Common myeloid progenitor, CD34-positive (primary cell): ENCODE results near the gene AKR1B1.

ENCODE experiments used
- CTCF ChIA-PET: fragments of 350-600 bp; sonication (Branson Sonifier 250); formaldehyde crosslinking; loops from one replicate; lab custom pipeline; 2021; ENCODE audit warnings: antibody characterized with exemption; lab: Charles Lee
- POLR2A ChIA-PET: fragments of 350-600 bp; sonication (Branson Sonifier 250); formaldehyde crosslinking; loops from one replicate; lab custom pipeline; 2021; ENCODE audit warnings: antibody characterized with exemption; lab: Charles Lee
- DNase-seq, 3 donors: peaks; one replicate each; pipeline versions ENCODE4 v3.0.0 to v3.0.0-alpha.2; 2013
- H3K27ac ChIP-seq, 2 experiments: 1 replicate in 1 of 2; 2 replicates in 1 of 2; pipeline ENCODE4 v1.7.0; 2013; ENCODE audit warnings: inconsistent platforms in 2 of 2, low read length in 2 of 2, mild to moderate bottlenecking in 2 of 2, low read depth in 1 of 2, moderate library complexity in 1 of 2; ENCODE audit not compliant: severe bottlenecking in 2 of 2, insufficient read depth in 1 of 2, poor library complexity in 1 of 2
- H3K27me3 ChIP-seq, 5 experiments: replicated peaks in 2 of 5; 1 replicate in 3 of 5; 2 replicates in 2 of 5; pipeline versions ENCODE4 v1.6.1 to v1.7.0; 2013; ENCODE audit warnings: low read length in 4 of 5, mild to moderate bottlenecking in 2 of 5, moderate library complexity in 2 of 5, inconsistent platforms in 1 of 5; ENCODE audit not compliant: insufficient read depth in 5 of 5, control insufficient read depth in 4 of 5
- H3K36me3 ChIP-seq, 4 experiments: 1 replicate in 2 of 4; 2 replicates in 2 of 4; pipeline versions ENCODE4 v1.6.1 to v1.7.0; 2013; ENCODE audit warnings: low read length in 3 of 4, control low read depth in 1 of 4, mild to moderate bottlenecking in 1 of 4; ENCODE audit not compliant: control insufficient read depth in 4 of 4, insufficient read depth in 4 of 4
- H3K4me1 ChIP-seq, 4 experiments: 1 replicate in 3 of 4; 2 replicates in 1 of 4; pipeline versions ENCODE4 v1.6.1 to v1.7.1; 2013; ENCODE audit warnings: low read length in 3 of 4, mild to moderate bottlenecking in 3 of 4, control low read depth in 1 of 4, inconsistent platforms in 1 of 4, moderate library complexity in 1 of 4; ENCODE audit not compliant: control insufficient read depth in 4 of 4, insufficient read depth in 4 of 4; ENCODE audit errors: control extremely low read depth in 1 of 4
- H3K4me3 ChIP-seq, 7 experiments: 1 replicate in 4 of 7; 2 replicates in 3 of 7; pipeline versions ENCODE4 v1.5.1 to v1.7.0; 2013; ENCODE audit warnings: mild to moderate bottlenecking in 7 of 7, low read length in 6 of 7, moderate library complexity in 6 of 7, inconsistent platforms in 2 of 7, low read depth in 2 of 7, control low read depth in 1 of 7; ENCODE audit not compliant: insufficient read depth in 4 of 7, control insufficient read depth in 1 of 7; ENCODE audit errors: extremely low read depth in 1 of 7
- H3K9me3 ChIP-seq, 5 experiments: 1 replicate in 4 of 5; 2 replicates in 1 of 5; pipeline versions ENCODE4 v1.6.1 to v1.7.1; 2013; ENCODE audit warnings: low read length in 4 of 5, mild to moderate bottlenecking in 2 of 5, inconsistent platforms in 1 of 5, low read depth in 1 of 5, moderate library complexity in 1 of 5; ENCODE audit not compliant: control insufficient read depth in 4 of 5, insufficient read depth in 2 of 5; ENCODE audit errors: control extremely low read depth in 1 of 5
- WGBS: methylation state at CpG from one replicate; pipeline ENCODE4 v1.1.5; 2013; ENCODE audit not compliant: insufficient coverage; 5-methylcytosine and 5-hydroxymethylcytosine counted together

The AKR1B1 gene

DNA sequence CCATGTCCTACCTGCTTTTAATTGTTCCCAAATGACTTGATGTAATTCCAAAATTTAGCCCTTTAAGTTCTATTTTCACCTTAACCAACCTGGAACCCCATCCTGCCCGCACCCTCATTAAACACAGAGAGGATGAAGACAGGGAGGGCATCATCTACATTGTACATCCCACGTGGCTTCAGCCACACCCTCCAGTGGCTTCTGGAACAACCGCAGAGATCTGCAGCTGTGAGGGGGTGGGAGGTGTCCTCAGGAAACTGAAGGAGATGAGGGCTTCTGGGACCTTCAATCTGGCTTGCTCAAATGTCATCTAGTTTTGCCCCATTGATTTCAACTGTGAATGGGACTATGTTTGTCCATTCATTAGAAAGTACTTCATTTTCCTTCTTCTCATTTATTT, 39.0 kb downstream of the AKR1B1 start:
- Histone ChIP-seq H3K27me3 (peaks cover 0 to 2% (median 0%) of the 10 kb centered on the region in 5 experiments), H3K9me3 (no peaks in the 10 kb centered on the region), H3K4me3 (no peak overlapping the region), H3K4me1 (no peaks in the 10 kb centered on the region), H3K36me3 (no peaks in the 10 kb centered on the region), H3K27ac (no peak overlapping the region)
- no CpG with 5 or more reads among the region's 3 CpGs for WGBS
- no peak for DNase-seq
- ChIA-PET POLR2A (no interaction called here), CTCF (no interaction called here)

DNA sequence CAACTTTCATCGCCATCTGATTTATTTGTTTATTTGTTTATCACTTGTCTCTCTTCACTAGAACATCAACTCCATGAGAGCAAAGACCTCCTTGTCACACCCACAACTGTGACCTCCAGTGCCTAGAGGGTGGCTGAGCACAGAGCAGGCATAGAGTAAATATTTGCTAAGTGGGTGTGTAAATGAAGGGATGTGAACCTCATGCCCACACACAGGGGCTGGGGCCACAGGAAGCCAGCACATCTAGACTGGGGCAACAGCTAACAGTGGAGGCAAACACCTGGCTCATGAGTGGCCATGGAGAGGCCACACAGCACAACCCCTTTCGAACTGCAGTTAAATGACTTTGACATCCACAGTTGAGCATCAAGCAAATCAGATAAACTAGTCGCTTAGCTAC, 39.8 kb downstream of the AKR1B1 start:
- Histone ChIP-seq H3K4me3 (no peak overlapping the region), H3K36me3 (no peaks in the 10 kb centered on the region), H3K27ac (no peak overlapping the region), H3K9me3 (no peaks in the 10 kb centered on the region), H3K4me1 (no peaks in the 10 kb centered on the region), H3K27me3 (peaks cover 0 to 2% (median 0%) of the 10 kb centered on the region in 5 experiments)
- WGBS: 100% methylated on average over 1 of the region's 3 CpGs
- ChIA-PET POLR2A (no interaction called here), CTCF (no interaction called here)
- no peak for DNase-seq

DNA sequence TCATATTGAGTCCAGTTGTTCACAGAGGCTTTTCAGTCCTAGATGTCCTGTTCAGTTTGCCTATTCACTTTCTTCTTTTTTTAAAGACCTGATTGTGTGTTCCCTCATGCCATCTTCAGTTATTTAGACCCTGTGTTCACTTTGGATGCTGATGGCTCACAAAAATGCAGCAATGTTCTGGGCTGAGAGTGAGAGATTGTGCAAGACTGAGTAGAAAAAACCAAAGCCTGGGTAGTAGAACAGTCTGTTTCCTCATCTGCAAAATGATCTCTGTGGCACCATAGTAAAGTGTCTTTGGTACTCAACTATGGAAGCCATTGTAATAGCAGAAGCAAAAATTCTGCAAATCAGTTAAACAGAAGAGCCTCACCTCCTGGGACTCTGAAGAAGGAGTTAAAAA, 43.2 kb downstream of the AKR1B1 start:
- peaks cover 0 to 2% (median 0%) of the 10 kb centered on the region in 5 experiments for H3K27me3 ChIP-seq
- ChIA-PET POLR2A (no interaction called here), CTCF (no interaction called here)

DNA sequence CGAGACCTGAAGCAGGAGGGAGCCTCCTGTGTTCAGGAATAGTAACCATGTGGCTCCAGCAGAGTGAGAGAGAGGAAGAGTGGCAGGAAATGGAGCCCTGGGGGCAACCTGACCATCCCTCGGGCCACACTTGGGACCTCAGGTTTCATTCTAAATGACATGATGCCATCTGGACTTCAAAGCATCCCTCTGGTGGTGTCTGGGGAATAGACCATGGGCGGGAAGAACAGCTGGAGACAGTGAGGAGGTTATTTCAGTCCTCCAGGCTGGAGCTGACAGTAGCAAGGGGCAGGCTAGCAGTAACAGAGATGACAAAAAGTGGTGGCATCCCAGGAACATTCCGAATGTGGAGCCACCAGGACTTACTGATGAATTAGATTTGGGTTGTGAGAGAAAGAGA, 44.8 kb downstream of the AKR1B1 start:
- H3K36me3 ChIP-seq: no peaks in the 10 kb centered on the region
- no peaks in the 10 kb centered on the region for H3K9me3 ChIP-seq
- H3K4me3 ChIP-seq: no peak overlapping the region
- no peaks in the 10 kb centered on the region for H3K4me1 ChIP-seq
- no peak overlapping the region for H3K27ac ChIP-seq
- H3K27me3 ChIP-seq: peaks cover 0 to 2% (median 0%) of the 10 kb centered on the region in 5 experiments
- no peak for DNase-seq
- CTCF ChIA-PET: no interaction called here
- POLR2A ChIA-PET: no interaction called here
- 90% methylated on average over 4 of the region's 4 CpGs for WGBS

More for the DNA sequence above, 43.2 kb downstream of the AKR1B1 start:
- DNase-seq: no peak
- H3K4me3 ChIP-seq: no peak overlapping the region
- H3K27ac ChIP-seq: no peak overlapping the region
- no peaks in the 10 kb centered on the region for H3K4me1 ChIP-seq
- H3K36me3 ChIP-seq: no peaks in the 10 kb centered on the region
- H3K9me3 ChIP-seq: no peaks in the 10 kb centered on the region

DNA sequence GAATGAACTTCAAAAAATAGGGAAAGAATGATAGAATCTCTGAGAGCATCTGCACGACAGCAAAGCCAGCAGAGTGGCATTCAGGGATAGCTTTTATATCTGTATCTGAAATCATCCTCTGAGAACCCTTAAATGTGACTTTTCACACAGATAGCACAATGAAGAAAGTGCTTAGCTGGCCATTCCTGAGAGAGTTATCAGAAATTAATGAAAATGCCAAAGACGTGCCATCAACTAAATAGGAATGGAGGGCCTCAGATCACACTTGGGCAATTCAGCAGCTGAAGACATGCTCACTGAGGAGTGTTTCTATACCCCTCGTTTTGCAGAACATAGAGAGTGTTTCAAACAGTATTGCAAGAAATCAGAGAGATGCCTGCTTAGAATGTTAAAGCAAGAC, 51.6 kb downstream of the AKR1B1 start:
- POLR2A ChIA-PET: no interaction called here
- 80% methylated on average over 2 of the region's 3 CpGs for whole genome bisulfite sequencing
- CTCF ChIA-PET: interaction anchor here (0.7 kb wide), 1 partner anchor 22 kb away, joined by 3 read pairs; no protein-coding TSS in a partner anchor

DNA sequence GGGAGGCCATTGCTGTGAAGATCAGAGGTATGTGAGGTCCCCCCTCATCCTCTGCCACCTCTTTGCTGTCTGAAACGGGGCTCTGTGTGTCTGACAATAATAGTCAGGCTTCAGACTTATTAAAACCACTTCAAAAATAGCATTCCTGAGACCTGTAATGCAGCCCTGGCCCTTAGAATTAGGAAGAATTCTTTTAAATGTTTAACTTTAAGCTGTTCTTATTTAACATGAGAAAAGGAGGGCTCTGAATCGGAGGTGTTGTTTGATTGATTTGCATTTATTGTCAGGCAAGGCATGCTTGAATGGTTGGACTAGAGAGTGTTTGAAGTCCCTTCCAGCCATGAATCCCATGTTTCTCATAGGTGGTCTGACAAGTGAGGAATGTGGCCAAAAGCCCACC, 52.5 kb downstream of the AKR1B1 start:
- POLR2A ChIA-PET: no interaction called here
- CTCF ChIA-PET: interaction anchor here (0.6 kb wide), 1 partner anchor 141 kb away, joined by 3 read pairs; no protein-coding TSS in a partner anchor

More for the DNA sequence above, 51.6 kb downstream of the AKR1B1 start:
- no peak for DNase-seq
- Histone ChIP-seq H3K9me3 (peaks cover 0 to 2% (median 0%) of the 10 kb centered on the region in 5 experiments), H3K36me3 (no peaks in the 10 kb centered on the region), H3K27me3 (peaks cover 0 to 2% (median 0%) of the 10 kb centered on the region in 5 experiments), H3K27ac (no peak overlapping the region), H3K4me3 (no peak overlapping the region), H3K4me1 (no peaks in the 10 kb centered on the region)

DNA sequence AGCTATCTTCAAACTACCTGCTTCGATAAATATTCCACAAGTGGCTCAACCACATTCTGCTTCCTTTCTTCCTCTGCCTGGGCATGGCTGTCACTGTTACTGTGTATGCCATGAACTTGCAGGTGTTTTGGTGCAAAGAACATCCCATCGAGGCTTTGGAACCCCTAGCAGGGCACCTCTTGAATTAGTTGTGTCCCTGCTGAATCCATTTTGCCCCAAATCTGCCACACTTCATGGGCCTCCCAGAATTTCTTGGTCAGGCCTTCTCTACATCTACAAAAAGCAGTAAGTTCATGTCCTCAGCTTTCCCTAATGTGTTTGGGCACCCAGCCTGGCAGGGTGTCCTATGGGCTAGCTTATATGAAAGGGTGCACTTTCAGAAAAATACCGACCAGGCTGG, 53.6 kb downstream of the AKR1B1 start:
- 76% methylated on average over 3 of the region's 3 CpGs for WGBS

More for the DNA sequence above, 52.5 kb downstream of the AKR1B1 start:
- H3K27ac ChIP-seq: no peak overlapping the region
- H3K27me3 ChIP-seq: peaks cover 0 to 2% (median 0%) of the 10 kb centered on the region in 5 experiments
- no peaks in the 10 kb centered on the region for H3K36me3 ChIP-seq
- WGBS: no CpG with 5 or more reads among the region's 2 CpGs
- H3K4me3 ChIP-seq: no peak overlapping the region
- peaks cover 0 to 2% (median 0%) of the 10 kb centered on the region in 5 experiments for H3K9me3 ChIP-seq
- no peak for DNase-seq
- no peaks in the 10 kb centered on the region for H3K4me1 ChIP-seq

More for the DNA sequence above, 53.6 kb downstream of the AKR1B1 start:
- Histone ChIP-seq H3K27ac (no peak overlapping the region), H3K27me3 (peaks cover 0 to 2% (median 0%) of the 10 kb centered on the region in 5 experiments), H3K9me3 (peaks cover 0 to 2% (median 0%) of the 10 kb centered on the region in 5 experiments), H3K4me1 (no peaks in the 10 kb centered on the region), H3K36me3 (no peaks in the 10 kb centered on the region), H3K4me3 (no peak overlapping the region)
- CTCF ChIA-PET: no interaction called here
- DNase-seq: no peak
- POLR2A ChIA-PET: no interaction called here
